ENCODE data around the gene CDK5RAP1.

- no peak for TF ChIP-seq POLR2A (IDR thresholded peaks at IDR 0.05; ENCODE audit: low read depth, low read length)
- TF ChIP-seq POLR2AphosphoS5 (IDR thresholded peaks at IDR 0.05; ENCODE audit: low read depth, low read length): no peak
- TF ChIP-seq TAF1 (IDR thresholded peaks at IDR 0.05; ENCODE audit: borderline replicate concordance, low read depth, low read length): no peak
Measured at GRCh38 chr20:33348136-33348937, 53.0 kb downstream of the CDK5RAP1 start.
